ENCODE results near the gene HOXC5. TPM values are rescaled to one million over a fixed set of nuclear protein-coding genes. Genes with fewer than 3 reads are reported as not detected.

The HOXC5 gene
- total RNA-seq, 1 donor from 2014 or later, result 3.8 TPM

DNA sequence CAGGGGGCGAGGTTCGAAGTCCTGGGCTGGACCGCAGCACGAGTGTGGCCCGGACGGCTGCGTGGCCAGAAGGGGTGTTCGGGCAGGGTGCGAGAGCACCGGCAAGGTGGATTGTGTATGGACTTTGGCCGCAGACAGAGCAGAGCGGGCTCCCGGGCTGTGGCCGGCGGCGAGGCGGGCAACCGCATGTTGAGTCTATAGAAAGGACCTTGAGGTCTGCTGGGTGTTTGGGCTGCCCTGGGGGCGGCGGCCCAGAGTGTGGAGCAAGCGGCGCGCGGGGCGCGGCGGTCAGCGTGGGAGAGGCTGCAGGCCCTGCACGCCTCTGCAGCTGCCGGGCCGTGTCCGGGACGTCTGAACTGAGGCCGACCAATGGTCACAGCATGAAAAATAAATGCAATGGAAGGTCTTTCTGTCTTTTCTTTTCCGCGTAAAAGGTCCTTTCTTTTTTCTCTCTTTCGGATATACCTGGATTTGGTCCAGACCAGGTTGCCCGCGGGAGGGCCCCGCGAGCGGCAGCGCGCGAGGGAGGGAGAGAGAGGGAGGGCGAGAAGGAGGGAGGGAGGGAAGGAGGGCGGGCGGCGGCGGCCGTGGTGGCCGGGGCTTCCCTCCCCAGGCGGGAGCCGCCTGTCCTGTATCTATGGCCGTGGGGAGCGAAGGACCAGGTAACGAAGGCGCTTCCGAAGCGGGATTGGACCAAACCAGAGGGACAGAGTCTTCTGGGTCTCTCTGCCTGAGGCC, 38.4 kb upstream of the HOXC5 start:
- Mint-ChIP-seq H3K4me1 (peaks cover 1% of the 10 kb centered on the region), H3K4me3 (peak overlapping the region; percentile 87), H3K9me3 (no peaks in the 10 kb centered on the region), H3K27ac (ENCODE audit: unreplicated experiment) (no peak overlapping the region), H3K27me3 (ENCODE audit: low read depth) (peaks cover 100% of the 10 kb centered on the region), H3K36me3 (ENCODE audit: low read depth) (no peaks in the 10 kb centered on the region)
- DNase-seq (ENCODE audit: low read depth, low spot score), result no peak
- TF ChIP-seq, protein P1, sequence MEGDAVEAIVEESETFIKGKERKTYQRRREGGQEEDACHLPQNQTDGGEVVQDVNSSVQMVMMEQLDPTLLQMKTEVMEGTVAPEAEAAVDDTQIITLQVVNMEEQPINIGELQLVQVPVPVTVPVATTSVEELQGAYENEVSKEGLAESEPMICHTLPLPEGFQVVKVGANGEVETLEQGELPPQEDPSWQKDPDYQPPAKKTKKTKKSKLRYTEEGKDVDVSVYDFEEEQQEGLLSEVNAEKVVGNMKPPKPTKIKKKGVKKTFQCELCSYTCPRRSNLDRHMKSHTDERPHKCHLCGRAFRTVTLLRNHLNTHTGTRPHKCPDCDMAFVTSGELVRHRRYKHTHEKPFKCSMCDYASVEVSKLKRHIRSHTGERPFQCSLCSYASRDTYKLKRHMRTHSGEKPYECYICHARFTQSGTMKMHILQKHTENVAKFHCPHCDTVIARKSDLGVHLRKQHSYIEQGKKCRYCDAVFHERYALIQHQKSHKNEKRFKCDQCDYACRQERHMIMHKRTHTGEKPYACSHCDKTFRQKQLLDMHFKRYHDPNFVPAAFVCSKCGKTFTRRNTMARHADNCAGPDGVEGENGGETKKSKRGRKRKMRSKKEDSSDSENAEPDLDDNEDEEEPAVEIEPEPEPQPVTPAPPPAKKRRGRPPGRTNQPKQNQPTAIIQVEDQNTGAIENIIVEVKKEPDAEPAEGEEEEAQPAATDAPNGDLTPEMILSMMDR (conservative IDR thresholded peaks at IDR 0.05), result no peak

DNA sequence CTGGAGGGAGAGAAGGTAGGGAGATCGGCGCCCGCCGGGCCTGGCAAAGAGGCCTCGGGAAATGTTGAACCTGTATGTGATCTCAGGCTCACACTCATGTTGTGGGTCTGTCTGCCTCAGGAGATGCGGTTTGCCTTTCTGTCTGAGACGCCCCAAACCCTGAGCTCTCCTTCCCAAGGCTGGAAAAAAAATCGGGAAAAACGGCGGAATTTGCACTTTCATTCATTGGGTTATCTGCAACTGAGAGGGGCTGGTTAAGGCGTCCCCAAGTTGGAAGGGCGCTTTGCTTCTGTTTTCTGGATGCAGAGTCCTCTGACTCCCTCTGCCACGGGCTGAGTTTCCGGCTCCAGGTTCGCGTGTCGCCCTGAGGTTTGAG, 37.9 kb upstream of the HOXC5 start:
- no peak for DNase-seq (ENCODE audit: low read depth, low spot score)

DNA sequence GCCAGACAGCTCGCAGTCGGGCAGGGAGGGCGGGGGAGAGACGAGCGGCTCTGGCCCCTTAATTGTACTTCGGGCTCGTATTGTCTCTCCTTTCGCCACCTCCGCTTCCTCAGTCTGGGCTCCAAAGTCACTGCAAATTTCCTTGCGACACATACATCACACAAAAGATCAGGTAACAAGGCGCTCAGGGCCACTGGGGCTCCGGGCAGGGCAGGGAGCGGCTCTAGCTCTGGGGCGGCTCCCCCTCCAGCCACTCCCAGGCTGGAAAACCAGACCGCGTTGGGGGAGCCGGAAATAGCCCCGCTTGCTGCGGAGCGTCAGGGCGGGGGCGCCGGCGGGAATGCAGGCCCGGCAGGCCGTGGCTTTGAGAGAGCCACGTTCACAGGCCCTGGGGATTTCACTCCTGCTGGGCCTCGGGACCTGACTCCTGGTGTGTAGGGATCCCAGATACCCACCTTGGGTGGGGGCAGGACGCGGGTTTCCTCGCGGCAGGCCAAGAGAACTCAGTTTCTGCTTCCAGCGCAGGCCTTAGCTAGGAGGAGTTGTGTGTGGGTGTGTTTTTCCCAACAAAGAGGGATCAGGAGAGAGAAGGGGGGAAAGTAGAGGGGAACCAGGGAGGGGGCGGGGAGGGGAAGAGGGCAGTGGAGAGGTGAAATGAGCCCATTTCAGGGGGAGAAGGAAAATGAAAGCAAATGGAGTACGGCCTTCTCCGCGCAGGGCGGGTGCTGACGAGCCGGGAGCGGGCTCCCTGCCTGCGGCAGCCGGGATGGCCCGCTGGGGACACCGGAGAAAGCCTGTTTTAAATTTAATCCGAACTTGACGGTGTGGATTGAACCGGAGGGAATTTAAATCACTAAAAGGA, 37.2 kb upstream of the HOXC5 start:
- no peaks in the 10 kb centered on the region for H3K9me3 Mint-ChIP-seq
- H3K4me1 Mint-ChIP-seq, result no peaks in the 10 kb centered on the region
- peaks cover 100% of the 10 kb centered on the region for H3K27me3 Mint-ChIP-seq (ENCODE audit: low read depth)
- H3K36me3 Mint-ChIP-seq (ENCODE audit: low read depth), result no peaks in the 10 kb centered on the region
- TF ChIP-seq, protein P1 (conservative IDR thresholded peaks at IDR 0.05), result no peak
- peak overlapping the region; percentile 75 for H3K4me3 Mint-ChIP-seq
- H3K27ac Mint-ChIP-seq (ENCODE audit: unreplicated experiment), result peak overlapping the region; percentile 91
- DNase-seq (ENCODE audit: low read depth, low spot score), result no peak

More for the DNA sequence above, 37.9 kb upstream of the HOXC5 start:
- Mint-ChIP-seq H3K27ac (ENCODE audit: unreplicated experiment) (no peak overlapping the region), H3K36me3 (ENCODE audit: low read depth) (no peaks in the 10 kb centered on the region), H3K27me3 (ENCODE audit: low read depth) (peaks cover 100% of the 10 kb centered on the region), H3K9me3 (no peaks in the 10 kb centered on the region), H3K4me1 (no peaks in the 10 kb centered on the region), H3K4me3 (peak overlapping the region; percentile 75)
- TF ChIP-seq, protein P1 (conservative IDR thresholded peaks at IDR 0.05), result no peak

DNA sequence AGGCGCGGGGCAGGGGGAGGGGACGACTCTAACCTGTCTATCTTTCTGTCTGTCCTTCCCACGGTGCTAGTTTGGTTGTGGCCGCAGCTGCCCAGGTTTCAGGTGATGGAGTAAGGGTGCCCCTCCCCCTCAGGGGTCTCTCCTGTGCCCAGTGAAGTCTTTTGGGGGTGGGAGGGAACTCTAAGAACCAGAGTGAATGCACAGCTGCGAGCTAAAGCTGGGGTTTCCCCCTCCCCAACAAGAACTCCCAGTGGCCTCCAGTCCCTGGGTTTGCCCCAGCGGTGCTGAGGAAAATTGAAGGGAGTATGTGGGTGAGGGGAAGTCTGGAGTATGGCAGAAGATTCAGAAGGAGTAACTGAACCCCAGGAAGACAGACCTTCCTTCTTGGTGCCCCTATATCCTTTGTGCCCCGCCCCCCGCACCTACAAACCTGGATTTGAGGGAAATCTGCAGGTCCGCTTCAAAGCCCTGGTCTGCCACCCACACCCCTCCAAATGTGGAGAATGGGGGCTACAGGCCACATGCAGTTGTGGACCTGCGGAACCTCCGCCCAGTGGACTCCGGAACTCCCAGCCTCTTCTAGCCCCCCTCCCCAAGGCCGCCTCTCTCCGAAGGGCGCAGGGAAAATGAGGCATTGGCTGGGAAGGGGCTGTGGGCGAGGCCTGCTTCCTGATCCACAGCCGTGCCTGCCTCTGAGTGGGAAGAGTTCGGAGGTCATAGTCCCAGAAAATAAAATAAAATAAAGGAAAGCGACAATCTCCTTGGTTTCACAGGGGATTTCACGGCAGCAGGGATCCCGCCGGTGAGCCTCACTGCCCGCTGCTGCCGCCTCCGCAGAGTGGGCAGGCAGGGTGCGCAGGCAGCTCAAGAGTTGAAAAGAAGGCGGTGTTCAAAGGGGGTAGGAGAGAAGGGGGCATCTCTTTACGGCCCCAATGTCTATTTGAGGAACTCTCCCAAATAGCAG, 36.3 kb upstream of the HOXC5 start:
- TF ChIP-seq, protein P1 (conservative IDR thresholded peaks at IDR 0.05), result no peak
- H3K4me1 Mint-ChIP-seq, result no peaks in the 10 kb centered on the region
- H3K4me3 Mint-ChIP-seq, result peak overlapping the region; percentile 68
- DNase-seq (ENCODE audit: low read depth, low spot score), result no peak
- peaks cover 100% of the 10 kb centered on the region for H3K27me3 Mint-ChIP-seq (ENCODE audit: low read depth)
- no peak overlapping the region for H3K27ac Mint-ChIP-seq (ENCODE audit: unreplicated experiment)
- H3K9me3 Mint-ChIP-seq, result no peaks in the 10 kb centered on the region
- no peaks in the 10 kb centered on the region for H3K36me3 Mint-ChIP-seq (ENCODE audit: low read depth)
